HepG2 (cell line): ENCODE measurements around the gene RBM34. TPM values are rescaled to one million over a fixed set of nuclear protein-coding genes. Genes with fewer than 3 reads are reported as not detected.

Experiments used
- ATAC-seq: fragments of 200-7000 bp; cut with Tn5 transposase; 3 replicates; pipeline ENCODE4 v1.9.1; 2020; ENCODE audit warnings: mild to moderate bottlenecking, moderate library complexity
- BruUV-seq: library from RNA; stranded (reverse); fragments of 400-500 nt; replicated peaks from 2 replicates; lab custom pipeline; 2021; lab: Mats Ljungman, UMichigan
- CTCF ChIA-PET: fragments of 300-600 bp; formaldehyde crosslinking; extraction: SDS; loops from one replicate; lab custom pipeline; 2021; ENCODE audit warnings: low total read pairs, inconsistent platforms, low intra/inter-chr PET ratio; lab: Yijun Ruan, JAX
- POLR2A ChIA-PET: fragments of 350-600 bp; sonication (Branson Sonifier 250); formaldehyde crosslinking; loops from one replicate; lab custom pipeline; 2020; ENCODE audit warnings: antibody characterized with exemption, inconsistent platforms; lab: Yijun Ruan, JAX
- DNase-seq: peaks from one replicate; pipeline ENCODE4 v3.0.0-alpha.2; 2015; ENCODE audit warnings: low spot score
- FAIRE-seq: peaks from 3 replicates; lab custom pipeline; 2011; peaks lifted over from hg19 to GRCh38; lab: Jason Lieb, UNC
- H2AFZ ChIP-seq: one replicate; pipeline ENCODE4 v1.6.1; 2011; ENCODE audit warnings: low read length, inconsistent platforms
- H3K27ac ChIP-seq: fragments of 300-600 bp; 3 replicates; pipeline ENCODE4 v1.8.0; 2011; ENCODE audit warnings: mixed run types, mild to moderate bottlenecking, mixed read lengths, low read length, inconsistent platforms; ENCODE audit not compliant: insufficient read depth; ENCODE audit errors: extremely low read length
- H3K27me3 ChIP-seq, 2 experiments: fragments of 200-600 bp in 1 of 2; 2 replicates in 1 of 2; 3 replicates in 1 of 2; pipeline versions ENCODE4 v1.6.0 to v1.8.0; 2011; ENCODE audit warnings: low read length in 2 of 2, mild to moderate bottlenecking in 2 of 2, moderate library complexity in 2 of 2, inconsistent platforms in 1 of 2; ENCODE audit not compliant: insufficient read depth in 2 of 2, control insufficient read depth in 1 of 2
- H3K36me3 ChIP-seq, 2 experiments: fragments of 200-600 bp in 1 of 2; replicated peaks in 1 of 2; 2 replicates in 1 of 2; 3 replicates in 1 of 2; pipeline versions ENCODE4 v1.5.1 to v1.8.0; 2011; ENCODE audit warnings: low read length in 2 of 2, inconsistent platforms in 1 of 2; ENCODE audit not compliant: insufficient read depth in 2 of 2, control insufficient read depth in 1 of 2
- H3K4me1 ChIP-seq: 2 replicates; pipeline ENCODE4 v1.5.1; 2012; ENCODE audit warnings: low read length, inconsistent platforms; ENCODE audit not compliant: insufficient read depth
- H3K4me2 ChIP-seq: 2 replicates; pipeline ENCODE4 v1.6.0; 2011; ENCODE audit warnings: low read depth, low read length, inconsistent platforms
- H3K4me3 ChIP-seq, 3 experiments: fragments of 200-600 bp in 1 of 3; sonication (generic), shearing (Covaris generic) in 1 of 3; replicated peaks in 1 of 3; 2 replicates each; pipeline ENCODE4 v1.5.1; 2011 to 2016; ENCODE audit warnings: low read length in 3 of 3, inconsistent platforms in 2 of 3, low read depth in 2 of 3, mild to moderate bottlenecking in 2 of 3, control low read depth in 1 of 3, mixed read lengths in 1 of 3; ENCODE audit not compliant: insufficient read depth in 1 of 3
- H3K79me2 ChIP-seq: one replicate; pipeline ENCODE4 v1.6.1; 2011; ENCODE audit warnings: low read length, inconsistent platforms; ENCODE audit not compliant: insufficient read depth
- H3K9ac ChIP-seq: 2 replicates; pipeline ENCODE4 v1.6.0; 2011; ENCODE audit warnings: mild to moderate bottlenecking, low read depth, low read length, inconsistent platforms; ENCODE audit not compliant: insufficient read depth
- H3K9me3 ChIP-seq: 2 replicates; pipeline ENCODE4 v1.5.1; 2012; ENCODE audit warnings: mild to moderate bottlenecking, low read length
- H4K20me1 ChIP-seq: 2 replicates; pipeline ENCODE4 v1.6.0; 2011; ENCODE audit warnings: inconsistent platforms, mild to moderate bottlenecking, low read length, moderate library complexity; ENCODE audit not compliant: insufficient read depth
- ARID3A ChIP-seq: IDR thresholded peaks from 2 replicates; pipeline ENCODE4 v1.6.1; 2012; ENCODE audit warnings: low read depth, low read length, improper control_type of control experiment
- CREB3 ChIP-seq: sonication (generic); formaldehyde crosslinking; IDR thresholded peaks from 2 replicates; pipeline ENCODE4 v1.5.0; 2020; ENCODE audit warnings: missing genetic modification reagents
- ELF1 ChIP-seq: sonication (generic); formaldehyde crosslinking; IDR thresholded peaks from 2 replicates; pipeline ENCODE4 v1.4.0; 2020; ENCODE audit warnings: missing genetic modification reagents
- FOXK1 ChIP-seq: sonication (generic); formaldehyde crosslinking; IDR thresholded peaks from 2 replicates; pipeline ENCODE4 v1.4.0; 2020; ENCODE audit warnings: low read depth, missing genetic modification reagents, borderline replicate concordance
- RBFOX2 ChIP-seq: fragments of 200-400 bp; formaldehyde crosslinking; IDR thresholded peaks from 2 replicates; pipeline ENCODE4 v1.6.1; 2017; ENCODE audit warnings: low read depth, mild to moderate bottlenecking, low read length
- RFXANK ChIP-seq: IDR thresholded peaks from 2 replicates; pipeline ENCODE4 v1.6.1; 2016
- SALL1 ChIP-seq: sonication (generic); formaldehyde crosslinking; IDR thresholded peaks from 2 replicates; pipeline ENCODE4 v1.8.0; 2022; ENCODE audit warnings: mild to moderate bottlenecking, missing genetic modification reagents
- TBX2 ChIP-seq: sonication (generic); formaldehyde crosslinking; IDR thresholded peaks from 2 replicates; pipeline ENCODE4 v1.5.0; 2020; ENCODE audit warnings: missing genetic modification reagents, mild to moderate bottlenecking, borderline replicate concordance
- ZBTB33 ChIP-seq: sonication (generic); formaldehyde crosslinking; IDR thresholded peaks from 2 replicates; pipeline ENCODE4 v1.4.0; 2020; ENCODE audit warnings: missing genetic modification reagents
- ZBTB42 ChIP-seq: sonication (generic); formaldehyde crosslinking; IDR thresholded peaks from 2 replicates; pipeline ENCODE4 v1.5.0; 2020; ENCODE audit warnings: mild to moderate bottlenecking, missing genetic modification reagents
- ZBTB46 ChIP-seq: sonication (generic); formaldehyde crosslinking; IDR thresholded peaks from 2 replicates; pipeline ENCODE4 v1.4.0; 2020; ENCODE audit warnings: mild to moderate bottlenecking, missing genetic modification reagents, borderline replicate concordance
- ZGPAT ChIP-seq: IDR thresholded peaks from 2 replicates; pipeline ENCODE4 v1.6.1; 2016; ENCODE audit warnings: mild to moderate bottlenecking
- ZNF121 ChIP-seq: sonication (generic); formaldehyde crosslinking; IDR thresholded peaks from 2 replicates; pipeline ENCODE4 v1.5.0; 2020; ENCODE audit warnings: mild to moderate bottlenecking, missing genetic modification reagents
- ZNF629 ChIP-seq: sonication (generic); formaldehyde crosslinking; conservative IDR thresholded peaks from 2 replicates; pipeline ENCODE4 v1.5.0; 2020; ENCODE audit warnings: missing genetic modification reagents
- ZNF747 ChIP-seq: sonication (generic); formaldehyde crosslinking; IDR thresholded peaks from 2 replicates; pipeline ENCODE4 v1.8.1; 2023; ENCODE audit warnings: missing genetic modification reagents, mild to moderate bottlenecking, borderline replicate concordance
- ZNF784 ChIP-seq: sonication (generic); formaldehyde crosslinking; IDR thresholded peaks from 2 replicates; pipeline ENCODE4 v1.5.1; 2020; ENCODE audit warnings: missing genetic modification reagents, mild to moderate bottlenecking, borderline replicate concordance
- ZNF850 ChIP-seq: sonication (generic); formaldehyde crosslinking; conservative IDR thresholded peaks from 2 replicates; pipeline ENCODE4 v1.9.0; 2021; ENCODE audit warnings: mild to moderate bottlenecking, missing genetic modification reagents
- WGBS: methylation state at CpG from one replicate; pipeline ENCODE4 v1.1.6; 2017; ENCODE audit warnings: low lambda C conversion rate; 5-methylcytosine and 5-hydroxymethylcytosine counted together
- in situ Hi-C: cut with HindIII; loops from 2 replicates; pipeline ENCODE4 v1.10.0; 2017; ENCODE audit warnings: low pct_unique_long_range_greater_than_20kb; ENCODE audit not compliant: extremely low pct_ligation_motif_present
- intact Hi-C: fragments of 100-400 bp; cut with micrococcal nuclease; formaldehyde crosslinking; loops from one replicate; pipeline ENCODE4 v1.10.0; 2022; ENCODE audit not compliant: unreplicated experiment
- polyA plus RNA-seq, 8 experiments: library from polyadenylated mRNA; depleted of rRNA in 3 of 8; stranded (reverse) in 7 of 8; unstranded in 1 of 8; fragments of >200 nt; fragmentation: Illumina TruSeq in 4 of 8; extraction: Trizol in 4 of 8; gene quantifications; 2 replicates each; pipeline versions ENCODE4 v1.2.1 to v1.2.3, GENCODE V29; 2011 to 2016; ENCODE audit warnings: low read depth in 4 of 8, missing spikeins in 1 of 8, mixed read lengths in 1 of 8; ENCODE audit not compliant: insufficient read depth in 1 of 8
- total RNA-seq, 5 experiments: library from RNA; depleted of rRNA; stranded (reverse); fragments of >200 nt; fragmentation: Illumina TruSeq; extraction: Trizol; gene quantifications; 2 replicates each; pipeline ENCODE4 v1.2.3, GENCODE V29; 2016; ENCODE audit warnings: low read depth in 1 of 5

RBM34 gene
- total and polyA plus RNA-seq, 2 of the 13 experiments (the other 11 are each of a cell fraction or from before 2014, with no cell fraction given) = 34.7 to 73.0 TPM

- no peaks in the 10 kb centered on the region for H3K9me3 ChIP-seq
- ChIA-PET POLR2A (no interaction called here), CTCF (no interaction called here)
- in situ Hi-C loops (no loop called here), intact Hi-C loops (no loop called here)
- peaks cover 79% of the 10 kb centered on the region for H4K20me1 ChIP-seq
- peak overlapping the region; percentile 26 to 51 (median 47) for H3K4me3 ChIP-seq
- peaks cover 62% of the 10 kb centered on the region for H3K4me1 ChIP-seq
- FAIRE-seq (no peak), ATAC-seq (no peak), DNase-seq (no peak)
- H3K9ac ChIP-seq = peak overlapping the region; percentile 32; the same call in 1 of the 2 replicates
- no peak overlapping the region for H2AFZ ChIP-seq
- WGBS = 97% methylated on average over 9 of the region's 9 CpGs
- no peaks in the 10 kb centered on the region; a peak in 1 of 5 replicates for H3K27me3 ChIP-seq
- no TSS peak for BruUV-seq
- H3K27ac ChIP-seq = no peak overlapping the region
- peaks cover 96% of the 10 kb centered on the region for H3K79me2 ChIP-seq
- peaks cover 6 to 53% of the 10 kb centered on the region in 2 experiments for H3K36me3 ChIP-seq
- H3K4me2 ChIP-seq = peak overlapping the region; percentile 81
- no peak for TF ChIP-seq TBX2 (CRISPR knock-in tag)
- TF ChIP-seq ZBTB46 (CRISPR knock-in tag) = no peak
- TF ChIP-seq ARID3A = no peak
- no peak for TF ChIP-seq FOXK1 (CRISPR knock-in tag)
- TF ChIP-seq ZNF784 (CRISPR knock-in tag) = no peak
- TF ChIP-seq ELF1 (CRISPR knock-in tag) = no peak
- TF ChIP-seq ZNF629 = peak; percentile 52; the same call in 1 of the 2 replicates
- TF ChIP-seq ZBTB42 (CRISPR knock-in tag) = no peak
- no peak for TF ChIP-seq CREB3
- no peak for TF ChIP-seq ZNF747 (CRISPR knock-in tag)
- no peak for TF ChIP-seq SALL1 (CRISPR knock-in tag)
- no peak for TF ChIP-seq ZNF850 (CRISPR knock-in tag)
- TF ChIP-seq ZNF121 (CRISPR knock-in tag) = 0 out of 2 replicates have a peak, but pooled peaks have one; percentile 14
- TF ChIP-seq RFXANK (CRISPR knock-in tag) = no peak
- TF ChIP-seq ZGPAT (CRISPR knock-in tag) = no peak
- no peak for TF ChIP-seq RBFOX2
- peak; percentile 75 for TF ChIP-seq ZBTB33 (CRISPR knock-in tag)
These were observed 36.9 kb downstream of the RBM34 start for GRCh38 chr1:235124111-235124510.
